NB4 (cell line): Measurements from ENCODE around the gene LIN7B.
A peak's percentile ranks its signal among the peaks of the same experiment; 100 is the strongest.

Experiments
- DNase-seq: peaks from one replicate; pipeline ENCODE4 v3.0.0; 2010; ENCODE audit warnings: low read depth
- H3K4me3 ChIP-seq: one replicate; pipeline ENCODE4 v1.5.1; 2011; ENCODE audit warnings: mild to moderate bottlenecking, low read depth, low read length, moderate library complexity
- MYC ChIP-seq: IDR thresholded peaks from 2 replicates; pipeline ENCODE4 v1.6.1; 2011; ENCODE audit warnings: low read depth, low read length
- POLR2A ChIP-seq: IDR thresholded peaks from 2 replicates; pipeline ENCODE4 v1.6.1; 2011; ENCODE audit warnings: mild to moderate bottlenecking; ENCODE audit not compliant: insufficient read length; ENCODE audit errors: extremely low read depth
- TF ChIP-seq, protein P1 (sequence below): IDR thresholded peaks from one replicate; pipeline ENCODE4 v1.5.1; 2012; ENCODE audit warnings: low read depth, low read length
- TF ChIP-seq, protein P2 (sequence below): IDR thresholded peaks from 2 replicates; pipeline ENCODE4 v1.6.1; 2011; ENCODE audit warnings: low read depth, low read length

The LIN7B gene

DNA sequence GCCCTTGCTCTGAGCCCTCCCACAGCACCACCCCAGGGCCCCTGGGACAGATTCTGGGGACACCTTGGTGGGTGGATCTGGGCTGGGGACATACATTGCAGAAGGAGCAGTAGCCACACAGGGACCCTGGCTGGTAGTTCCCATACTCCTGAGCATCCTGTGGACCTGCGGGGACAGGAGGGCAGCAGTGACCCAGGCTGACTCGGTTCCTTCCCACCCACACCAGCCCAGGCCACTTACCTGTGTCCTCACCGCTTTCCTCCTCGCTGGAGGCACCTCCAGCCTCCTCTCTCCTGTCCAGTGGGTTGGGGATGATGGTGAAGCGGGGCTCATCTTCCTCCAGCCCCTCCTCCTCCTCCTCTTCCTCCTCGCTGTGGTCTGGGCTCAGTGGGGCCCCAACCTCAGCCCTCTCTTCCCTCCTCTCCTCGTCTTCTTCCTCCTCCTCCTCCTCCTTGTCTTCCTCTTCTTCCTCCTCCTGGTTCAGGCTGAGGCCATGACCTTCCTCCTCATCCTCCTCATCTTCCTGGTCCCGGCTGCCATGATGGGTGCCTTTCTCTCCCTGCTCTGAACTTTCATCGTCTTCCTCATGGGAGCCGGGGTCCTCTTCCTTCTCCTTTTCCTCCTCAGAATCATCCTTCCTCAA is 39.1 kb downstream of the LIN7B start:
- TF ChIP-seq, protein P1, sequence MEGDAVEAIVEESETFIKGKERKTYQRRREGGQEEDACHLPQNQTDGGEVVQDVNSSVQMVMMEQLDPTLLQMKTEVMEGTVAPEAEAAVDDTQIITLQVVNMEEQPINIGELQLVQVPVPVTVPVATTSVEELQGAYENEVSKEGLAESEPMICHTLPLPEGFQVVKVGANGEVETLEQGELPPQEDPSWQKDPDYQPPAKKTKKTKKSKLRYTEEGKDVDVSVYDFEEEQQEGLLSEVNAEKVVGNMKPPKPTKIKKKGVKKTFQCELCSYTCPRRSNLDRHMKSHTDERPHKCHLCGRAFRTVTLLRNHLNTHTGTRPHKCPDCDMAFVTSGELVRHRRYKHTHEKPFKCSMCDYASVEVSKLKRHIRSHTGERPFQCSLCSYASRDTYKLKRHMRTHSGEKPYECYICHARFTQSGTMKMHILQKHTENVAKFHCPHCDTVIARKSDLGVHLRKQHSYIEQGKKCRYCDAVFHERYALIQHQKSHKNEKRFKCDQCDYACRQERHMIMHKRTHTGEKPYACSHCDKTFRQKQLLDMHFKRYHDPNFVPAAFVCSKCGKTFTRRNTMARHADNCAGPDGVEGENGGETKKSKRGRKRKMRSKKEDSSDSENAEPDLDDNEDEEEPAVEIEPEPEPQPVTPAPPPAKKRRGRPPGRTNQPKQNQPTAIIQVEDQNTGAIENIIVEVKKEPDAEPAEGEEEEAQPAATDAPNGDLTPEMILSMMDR, result no peak
- no peak for TF ChIP-seq MYC
- TF ChIP-seq, protein P2, sequence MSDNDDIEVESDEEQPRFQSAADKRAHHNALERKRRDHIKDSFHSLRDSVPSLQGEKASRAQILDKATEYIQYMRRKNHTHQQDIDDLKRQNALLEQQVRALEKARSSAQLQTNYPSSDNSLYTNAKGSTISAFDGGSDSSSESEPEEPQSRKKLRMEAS, result no peak
- DNase-seq, result no peak
- no peak overlapping the region for H3K4me3 ChIP-seq

DNA sequence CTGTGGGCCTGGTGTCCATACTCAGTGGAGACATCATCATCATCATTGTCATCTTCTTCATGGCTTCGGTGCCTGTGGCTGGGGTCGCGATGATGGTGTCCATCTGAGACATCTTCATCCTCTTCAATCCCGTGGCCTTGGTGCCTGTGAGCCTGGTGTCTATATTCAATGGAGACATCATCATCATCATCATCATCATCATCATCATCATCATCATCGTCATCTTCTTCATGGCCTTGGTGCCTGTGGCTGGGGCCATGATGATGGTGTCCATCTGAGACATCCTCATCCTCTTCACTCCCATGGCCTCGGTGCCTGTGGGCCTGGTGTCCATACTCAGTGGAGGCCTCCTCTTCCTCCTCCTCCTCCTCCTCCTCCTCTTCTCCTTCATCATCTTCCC is 40.1 kb downstream of the LIN7B start:
- no peak overlapping the region for H3K4me3 ChIP-seq
- DNase-seq, result no peak
- TF ChIP-seq, protein P1, result no peak
- TF ChIP-seq, protein P2, result no peak

DNA sequence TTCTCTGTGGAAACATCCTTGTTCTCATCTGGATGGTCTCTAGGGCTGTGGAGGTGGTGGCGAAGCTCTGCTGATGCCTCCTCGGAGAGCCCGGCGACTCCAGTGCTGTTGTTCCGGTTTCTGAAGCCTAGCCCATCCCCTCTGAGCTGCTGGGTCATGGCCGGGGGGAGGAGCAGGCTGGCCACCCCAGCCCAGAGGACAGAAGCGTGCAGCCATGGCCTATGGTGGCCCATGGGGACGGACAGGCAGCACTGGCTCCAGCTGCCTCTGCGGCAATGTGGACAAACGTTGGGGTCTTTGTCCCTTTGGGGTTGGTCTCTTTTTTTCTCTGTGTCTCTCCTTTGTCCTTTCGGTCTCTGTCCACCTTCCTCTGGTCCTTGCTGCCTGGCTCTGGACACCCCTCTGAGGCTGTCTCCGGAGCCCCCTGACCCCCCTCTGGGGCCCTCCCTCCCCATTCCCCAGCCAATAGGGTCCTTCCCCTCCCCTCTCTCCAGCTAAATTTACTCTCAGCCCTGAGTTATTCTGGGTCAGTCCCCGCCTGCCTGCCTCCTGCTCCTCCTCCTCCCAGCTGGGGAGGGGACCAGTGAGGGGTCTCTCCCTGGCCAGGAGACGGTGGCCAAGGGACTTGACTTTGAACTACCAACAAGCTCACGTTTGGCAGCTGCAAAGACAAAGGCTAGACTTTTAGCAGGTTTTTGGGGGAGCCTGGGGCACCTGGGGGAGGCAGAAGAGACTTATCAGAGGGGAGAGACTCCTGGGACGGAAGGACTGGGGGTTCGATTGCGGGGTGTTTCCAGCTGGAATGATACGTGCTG is 41.0 kb downstream of the LIN7B start, which contains the start of gene HRC:
TSS of gene HRC (minus strand) at position 392 of the 815 bp plus-strand sequence. CDS start at position 233, 159 bp downstream.
- TF ChIP-seq, protein P1, result no peak
- no peak for TF ChIP-seq POLR2A
- TF ChIP-seq, protein P2, result no peak
- TF ChIP-seq MYC, result no peak
- no peak for DNase-seq
- no peak within 1 kb of the TSS for H3K4me3 ChIP-seq

DNA sequence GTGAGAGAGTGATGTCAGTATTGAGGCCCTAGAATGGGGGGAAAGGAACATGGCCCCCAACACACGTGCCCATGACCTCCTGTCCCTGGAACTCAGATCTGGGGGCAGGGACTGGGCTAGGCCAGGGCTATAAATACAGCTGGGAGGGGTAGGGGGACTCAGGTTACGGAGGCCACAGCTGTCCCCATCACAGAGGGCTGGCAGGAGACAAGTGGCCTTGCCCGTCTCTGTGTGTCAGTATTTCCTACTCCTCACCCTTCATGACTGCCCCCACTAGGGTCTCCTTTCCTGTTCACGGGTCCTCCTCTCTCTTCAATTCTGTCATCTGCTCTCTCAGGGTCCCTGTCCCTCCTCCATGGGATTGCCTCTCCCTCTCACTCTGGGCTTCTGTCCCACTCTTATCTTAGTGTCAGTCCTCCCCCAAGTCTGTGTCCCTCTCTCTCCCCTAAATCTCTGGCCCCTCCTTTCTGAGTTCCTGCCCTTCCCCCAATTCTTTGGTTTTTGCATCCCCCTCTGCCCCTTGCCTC is 41.7 kb downstream of the LIN7B start:
- no peak for DNase-seq
- TF ChIP-seq POLR2A (no peak), MYC (no peak)
- TF ChIP-seq, protein P1, result no peak
- TF ChIP-seq, protein P2, result no peak
- H3K4me3 ChIP-seq, result no peak overlapping the region

DNA sequence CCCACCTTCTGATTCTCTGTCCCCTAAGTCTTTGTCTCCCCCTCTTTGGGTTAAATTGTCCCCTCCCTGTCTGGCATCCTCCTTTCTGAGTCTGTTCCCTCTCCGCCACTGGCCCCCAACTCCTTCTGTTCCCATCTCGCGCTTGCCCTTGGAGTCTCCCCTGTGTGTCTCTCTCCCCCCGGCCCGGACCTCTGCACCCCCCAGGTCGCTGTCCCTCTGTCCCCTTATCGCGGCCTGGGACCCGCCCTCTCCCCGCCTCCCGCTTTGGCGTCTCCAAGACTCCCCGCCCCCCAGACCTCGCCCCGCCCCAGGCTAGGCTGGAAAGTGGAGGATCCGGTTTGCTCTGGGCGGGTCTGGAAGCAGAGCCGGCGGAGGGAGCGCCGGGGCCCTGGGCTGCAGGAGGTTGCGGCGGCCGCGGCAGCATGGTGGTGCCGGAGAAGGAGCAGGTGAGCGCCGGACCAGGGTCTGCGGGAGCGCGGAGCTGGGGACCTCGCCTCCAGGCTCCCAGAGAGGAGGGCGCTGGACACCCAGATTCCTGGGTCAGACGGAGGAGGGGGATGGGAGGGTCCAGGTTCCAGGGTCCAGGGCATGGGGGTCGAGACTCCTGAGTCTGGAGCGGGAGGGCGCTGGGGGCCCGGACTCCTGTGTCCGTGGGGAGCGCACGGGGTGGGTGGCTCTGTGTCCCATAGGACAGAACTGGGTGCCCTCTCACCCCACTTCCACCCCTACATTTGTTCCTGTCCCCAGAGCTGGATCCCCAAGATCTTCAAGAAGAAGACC is 43.5 kb downstream of the LIN7B start, which contains the start of gene TRPM4:
TSS of gene TRPM4 (plus strand) at position 348 of the 780 bp plus-strand sequence. CDS start at position 423, 75 bp downstream.
- peak; percentile 40 for DNase-seq
- TF ChIP-seq MYC (no peak), POLR2A (no peak)
- TF ChIP-seq, protein P1, result no peak
- TF ChIP-seq, protein P2, result no peak
- no peak within 1 kb of the TSS for H3K4me3 ChIP-seq
